Measurements from ENCODE around the gene STPG4. TPM values are rescaled to one million over a fixed set of nuclear protein-coding genes. Genes with fewer than 3 reads are reported as not detected.

STPG4 gene
- total and polyA plus RNA-seq, 2 experiments from 2014 or later: not detected

DNA sequence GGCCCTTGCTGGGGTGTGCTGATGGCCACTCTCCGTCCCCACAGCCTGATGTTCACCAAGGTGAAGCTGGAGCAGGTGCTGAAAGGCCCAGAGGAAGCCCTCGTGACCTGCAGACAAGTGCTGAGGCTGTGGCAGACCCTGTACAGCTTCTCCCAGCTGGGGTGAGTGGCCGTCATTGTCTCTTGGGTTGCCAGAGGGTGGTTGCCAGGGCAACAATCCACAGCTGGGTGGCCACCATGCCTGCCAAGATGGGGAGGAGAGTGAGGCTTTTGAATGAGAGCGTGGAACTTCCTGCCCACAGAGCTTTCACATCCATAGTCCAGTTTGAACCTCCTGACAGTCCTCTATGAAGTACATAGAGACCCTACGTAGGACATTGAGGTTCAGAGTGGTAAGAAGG, 108.8 kb downstream of the STPG4 start:
- H3K4me1 ChIP-seq (ENCODE audit: insufficient read depth): peaks cover 29% of the 10 kb centered on the region
- peaks cover 33% of the 10 kb centered on the region for H3F3A ChIP-seq (ENCODE audit: insufficient read depth)
- H3K79me2 ChIP-seq (ENCODE audit: insufficient read depth): 0 out of 2 replicates have a peak, but pooled peaks cover 6% of the 10 kb centered on the region
- no peaks in the 10 kb centered on the region for H3K9me3 ChIP-seq (ENCODE audit: low read depth)
- H3K9ac ChIP-seq: no peak overlapping the region
- TF ChIP-seq EZH2 (IDR thresholded peaks at IDR 0.05; ENCODE audit: insufficient read depth, poor library complexity, severe bottlenecking) (no peak), EZH2phosphoT487 (IDR thresholded peaks at IDR 0.05; ENCODE audit: insufficient read depth, low read depth) (no peak)
- no peaks in the 10 kb centered on the region for H3K27me3 ChIP-seq (replicated peaks; ENCODE audit: insufficient read depth)
- H3K9me2 ChIP-seq (ENCODE audit: insufficient read depth): no peaks in the 10 kb centered on the region
- WGBS, 2 experiments (ENCODE audit: low coverage in 1 of 2, low lambda C conversion rate in 2 of 2, missing lambda C conversion rate in 2 of 2): 81 to 84% methylated on average over 5 of the region's 5 CpGs
- no peak for DNase-seq
- no peak overlapping the region for H2AFZ ChIP-seq
- no peak overlapping the region for H3K27ac ChIP-seq
- in situ Hi-C loops (cut with MboI): no loop called here
- no peak overlapping the region for H3K4me3 ChIP-seq
- H4K20me1 ChIP-seq (ENCODE audit: insufficient read depth): no peaks in the 10 kb centered on the region
- H3K4me2 ChIP-seq (ENCODE audit: unreplicated experiment): no peak overlapping the region
- peaks cover 24% of the 10 kb centered on the region for H3K36me3 ChIP-seq (ENCODE audit: low read depth)

DNA sequence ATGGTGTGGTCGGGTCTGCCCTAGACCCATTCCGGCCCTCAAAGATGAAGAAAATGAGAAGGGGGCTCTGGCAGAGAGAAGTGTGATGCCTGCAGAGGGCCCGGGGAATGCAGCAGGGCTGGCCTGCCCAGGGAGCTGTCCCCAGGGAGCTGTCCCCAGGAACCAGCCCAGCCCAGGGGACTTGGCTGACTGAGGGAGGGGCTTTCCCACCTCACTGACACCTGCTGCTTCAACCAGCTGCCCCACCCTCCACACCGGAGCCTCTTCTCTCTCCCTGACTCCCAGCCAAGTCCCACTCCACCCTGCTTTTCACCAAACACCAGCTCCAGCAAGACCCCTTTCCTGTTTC, 111.2 kb downstream of the STPG4 start:
- Histone ChIP-seq H3K9me3 (ENCODE audit: low read depth) (no peaks in the 10 kb centered on the region), H3K27ac (peak overlapping the region; percentile 93), H3K79me2 (ENCODE audit: insufficient read depth) (0 out of 2 replicates have a peak, but pooled peaks cover 7% of the 10 kb centered on the region), H4K20me1 (ENCODE audit: insufficient read depth) (no peaks in the 10 kb centered on the region), H3K27me3 (replicated peaks; ENCODE audit: insufficient read depth) (no peaks in the 10 kb centered on the region), H3K4me1 (ENCODE audit: insufficient read depth) (peaks cover 35% of the 10 kb centered on the region), H3K4me2 (ENCODE audit: unreplicated experiment) (peak overlapping the region; percentile 70), H3F3A (ENCODE audit: insufficient read depth) (peaks cover 50% of the 10 kb centered on the region), H3K4me3 (peak overlapping the region; percentile 38; the same call in 1 of the 2 replicates), H3K36me3 (ENCODE audit: low read depth) (peaks cover 23% of the 10 kb centered on the region; the same call in 1 of the 2 replicates), H3K9me2 (ENCODE audit: insufficient read depth) (no peaks in the 10 kb centered on the region), H3K9ac (peak overlapping the region; percentile 78), H2AFZ (no peak overlapping the region)
- no peak for DNase-seq
- in situ Hi-C loops (cut with MboI): no loop called here
- TF ChIP-seq EZH2 (IDR thresholded peaks at IDR 0.05; ENCODE audit: insufficient read depth, poor library complexity, severe bottlenecking) (no peak), EZH2phosphoT487 (IDR thresholded peaks at IDR 0.05; ENCODE audit: insufficient read depth, low read depth) (no peak)
- WGBS, 2 experiments (ENCODE audit: low coverage in 1 of 2, low lambda C conversion rate in 2 of 2, missing lambda C conversion rate in 2 of 2): 24 to 33% methylated on average over 4 of the region's 4 CpGs

DNA sequence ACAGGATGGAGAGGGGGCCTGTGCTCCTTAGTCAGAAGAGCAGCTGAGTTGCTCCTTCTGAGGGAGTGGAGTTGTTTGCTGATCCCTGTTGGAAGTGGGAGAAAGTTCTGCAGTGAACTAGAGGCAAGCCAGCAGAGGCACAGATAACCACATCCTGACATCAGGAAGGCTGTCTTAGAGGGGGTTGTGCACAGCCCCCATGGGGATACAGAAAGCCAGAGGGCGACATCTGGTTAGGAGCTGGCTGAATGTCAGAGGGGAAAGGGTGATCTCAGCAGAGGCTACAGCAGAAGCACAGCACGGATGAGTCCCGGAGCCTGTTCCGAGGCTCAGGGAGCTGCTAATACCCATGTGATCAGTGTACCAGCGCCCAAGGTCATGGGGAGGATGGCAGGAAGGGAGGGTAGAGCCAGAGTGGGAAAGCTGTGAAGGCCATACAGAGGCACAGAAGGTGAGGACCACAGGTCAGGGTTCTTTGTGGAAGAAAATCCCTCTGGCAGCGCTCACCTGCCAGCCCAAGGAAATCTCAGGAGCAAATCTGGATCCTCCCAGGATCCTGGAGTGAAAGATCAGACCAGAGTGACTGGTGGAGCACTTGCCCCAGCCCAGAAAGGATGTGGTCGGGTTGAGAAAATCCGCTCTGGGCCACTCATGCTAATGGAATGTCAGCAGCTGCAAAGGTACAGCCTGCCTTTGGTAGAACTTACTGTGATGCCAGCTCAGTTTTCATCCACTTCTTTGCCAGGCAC, 111.8 kb downstream of the STPG4 start:
- H3K4me2 ChIP-seq (ENCODE audit: unreplicated experiment): peak overlapping the region; percentile 70
- no peaks in the 10 kb centered on the region for H3K9me2 ChIP-seq (ENCODE audit: insufficient read depth)
- peak overlapping the region; percentile 93 for H3K27ac ChIP-seq
- H3K9me3 ChIP-seq (ENCODE audit: low read depth): no peaks in the 10 kb centered on the region
- no peaks in the 10 kb centered on the region for H3K27me3 ChIP-seq (replicated peaks; ENCODE audit: insufficient read depth)
- H2AFZ ChIP-seq: no peak overlapping the region
- in situ Hi-C loops (cut with MboI): no loop called here
- H3K9ac ChIP-seq: peak overlapping the region; percentile 78
- peak overlapping the region; percentile 38 for H3K4me3 ChIP-seq
- peak; percentile 93 for DNase-seq
- peaks cover 20% of the 10 kb centered on the region; the same call in 1 of the 2 replicates for H3K36me3 ChIP-seq (ENCODE audit: low read depth)
- peaks cover 50% of the 10 kb centered on the region for H3F3A ChIP-seq (ENCODE audit: insufficient read depth)
- no peaks in the 10 kb centered on the region for H4K20me1 ChIP-seq (ENCODE audit: insufficient read depth)
- H3K79me2 ChIP-seq (ENCODE audit: insufficient read depth): 0 out of 2 replicates have a peak, but pooled peaks cover 7% of the 10 kb centered on the region
- TF ChIP-seq EZH2 (IDR thresholded peaks at IDR 0.05; ENCODE audit: insufficient read depth, poor library complexity, severe bottlenecking) (no peak), EZH2phosphoT487 (IDR thresholded peaks at IDR 0.05; ENCODE audit: insufficient read depth, low read depth) (no peak)
- 8 to 10% methylated on average over 8 of the region's 8 CpGs for WGBS, 2 experiments (ENCODE audit: low coverage in 1 of 2, low lambda C conversion rate in 2 of 2, missing lambda C conversion rate in 2 of 2)
- H3K4me1 ChIP-seq (ENCODE audit: insufficient read depth): peaks cover 35% of the 10 kb centered on the region

DNA sequence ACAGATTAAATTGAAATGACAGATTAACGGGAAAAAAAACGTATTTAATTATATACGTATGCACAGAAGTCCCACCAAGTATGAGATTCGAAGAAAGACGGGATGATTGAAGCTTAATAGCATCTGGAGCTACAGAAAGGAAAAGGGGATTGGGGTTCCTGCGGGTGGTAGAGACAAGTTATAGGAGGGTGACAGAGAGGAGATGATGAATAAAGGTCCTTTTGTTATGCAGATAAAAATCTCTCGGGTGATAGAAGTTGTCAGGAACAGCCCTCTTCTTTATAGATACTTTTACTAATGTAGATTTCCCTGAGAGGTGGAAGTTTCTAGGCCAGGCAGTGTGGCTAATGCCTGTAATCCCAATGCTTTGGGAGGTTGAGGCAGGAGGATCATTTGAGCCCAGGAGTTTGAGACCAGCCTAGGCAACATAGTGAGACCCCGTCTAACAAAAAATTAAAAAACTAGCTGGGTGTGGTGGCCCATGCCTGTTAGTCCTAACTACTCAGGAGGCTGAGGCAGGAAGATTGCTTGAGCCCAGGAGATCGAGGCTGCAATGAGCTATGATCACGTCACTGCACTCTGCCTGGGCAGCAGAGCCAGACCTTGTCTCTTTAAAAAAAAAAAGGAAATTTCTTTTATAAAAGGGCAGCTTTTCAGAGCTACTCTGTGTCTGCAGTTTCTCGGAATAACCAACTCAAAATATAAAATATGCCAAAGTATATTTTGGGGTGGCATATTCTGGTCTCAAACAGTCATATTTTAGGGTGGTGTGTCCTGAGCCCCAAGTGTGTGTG, 113.0 kb downstream of the STPG4 start:
- Histone ChIP-seq H3K4me3 (peak overlapping the region; percentile 38; the same call in 1 of the 2 replicates), H3K27me3 (replicated peaks; ENCODE audit: insufficient read depth) (no peaks in the 10 kb centered on the region), H3K9ac (peak overlapping the region; percentile 78), H3K79me2 (ENCODE audit: insufficient read depth) (0 out of 2 replicates have a peak, but pooled peaks cover 7% of the 10 kb centered on the region), H3K9me3 (ENCODE audit: low read depth) (no peaks in the 10 kb centered on the region), H3F3A (ENCODE audit: insufficient read depth) (peaks cover 50% of the 10 kb centered on the region), H4K20me1 (ENCODE audit: insufficient read depth) (no peaks in the 10 kb centered on the region), H3K4me1 (ENCODE audit: insufficient read depth) (peaks cover 35% of the 10 kb centered on the region), H2AFZ (no peak overlapping the region), H3K27ac (peak overlapping the region; percentile 93), H3K9me2 (ENCODE audit: insufficient read depth) (no peaks in the 10 kb centered on the region), H3K4me2 (ENCODE audit: unreplicated experiment) (peak overlapping the region; percentile 70), H3K36me3 (ENCODE audit: low read depth) (peaks cover 18% of the 10 kb centered on the region; the same call in 1 of the 2 replicates)
- TF ChIP-seq EZH2 (IDR thresholded peaks at IDR 0.05; ENCODE audit: insufficient read depth, poor library complexity, severe bottlenecking) (no peak), EZH2phosphoT487 (IDR thresholded peaks at IDR 0.05; ENCODE audit: insufficient read depth, low read depth) (no peak)
- in situ Hi-C loops (cut with MboI): no loop called here
- DNase-seq: peak; percentile 49
- WGBS, 2 experiments (ENCODE audit: low coverage in 1 of 2, low lambda C conversion rate in 2 of 2, missing lambda C conversion rate in 2 of 2): 48 to 49% methylated on average over 11 of the region's 11 CpGs

Data from GM23248 (cell line).